Trophoblast cell (in vitro differentiated cells and primary cell): ENCODE data around the gene ASAP3.

ENCODE experiments used
- DNase-seq, 2 donors: peaks; one replicate each; pipeline ENCODE4 v3.0.0-alpha.2; 2016
- H2AFZ ChIP-seq: 2 replicates; pipeline ENCODE4 v1.6.1; 2013; ENCODE audit warnings: low read length, moderate library complexity, mild to moderate bottlenecking; ENCODE audit not compliant: insufficient read depth, poor library complexity
- H2AK5ac ChIP-seq: 2 replicates; pipeline ENCODE4 v1.6.1; 2013; ENCODE audit warnings: mild to moderate bottlenecking, low read length
- H2BK120ac ChIP-seq: 2 replicates; pipeline ENCODE4 v1.6.1; 2013; ENCODE audit warnings: low read length, mild to moderate bottlenecking, moderate library complexity; ENCODE audit not compliant: insufficient read depth, poor library complexity
- H2BK12ac ChIP-seq: 2 replicates; pipeline ENCODE4 v1.6.1; 2013; ENCODE audit warnings: mild to moderate bottlenecking, low read length, moderate library complexity
- H2BK5ac ChIP-seq: 2 replicates; pipeline ENCODE4 v1.6.1; 2013; ENCODE audit warnings: low read length, low read depth, moderate library complexity, mild to moderate bottlenecking; ENCODE audit not compliant: poor library complexity
- H3K14ac ChIP-seq: 2 replicates; pipeline ENCODE4 v1.6.1; 2013; ENCODE audit warnings: mild to moderate bottlenecking, low read length
- H3K18ac ChIP-seq: 2 replicates; pipeline ENCODE4 v1.6.1; 2013; ENCODE audit warnings: mild to moderate bottlenecking, low read length
- H3K23ac ChIP-seq: 2 replicates; pipeline ENCODE4 v1.6.1; 2013; ENCODE audit warnings: low read length
- H3K27ac ChIP-seq: 2 replicates; pipeline ENCODE4 v1.5.1; 2013; ENCODE audit warnings: low read depth, mild to moderate bottlenecking, inconsistent platforms, low read length, moderate library complexity
- H3K27me3 ChIP-seq: 2 replicates; pipeline ENCODE4 v1.6.1; 2013; ENCODE audit warnings: inconsistent platforms, mild to moderate bottlenecking, low read length, moderate library complexity; ENCODE audit not compliant: insufficient read depth
- H3K36me3 ChIP-seq, 2 experiments: 1 replicate in 1 of 2; 2 replicates in 1 of 2; pipeline ENCODE4 v1.6.1; 2013; ENCODE audit warnings: low read length in 2 of 2, mild to moderate bottlenecking in 2 of 2, moderate library complexity in 1 of 2; ENCODE audit not compliant: insufficient read depth in 2 of 2, control insufficient read depth in 1 of 2
- H3K4ac ChIP-seq: 2 replicates; pipeline ENCODE4 v1.6.1; 2013; ENCODE audit warnings: low read depth, mild to moderate bottlenecking, low read length, moderate library complexity
- H3K4me1 ChIP-seq, 2 experiments: 1 replicate in 1 of 2; 2 replicates in 1 of 2; pipeline ENCODE4 v1.6.1; 2013; ENCODE audit warnings: low read length in 2 of 2, mild to moderate bottlenecking in 2 of 2, moderate library complexity in 1 of 2; ENCODE audit not compliant: insufficient read depth in 2 of 2, control insufficient read depth in 1 of 2
- H3K4me2 ChIP-seq: 2 replicates; pipeline ENCODE4 v1.6.1; 2013; ENCODE audit warnings: inconsistent platforms, mild to moderate bottlenecking, low read length, moderate library complexity
- H3K4me3 ChIP-seq: 2 replicates; pipeline ENCODE4 v1.5.1; 2013; ENCODE audit warnings: mild to moderate bottlenecking, low read depth, low read length, inconsistent platforms
- H3K79me1 ChIP-seq: one replicate; pipeline ENCODE4 v1.6.1; 2013; ENCODE audit warnings: low read length
- H3K79me2 ChIP-seq: 2 replicates; pipeline ENCODE4 v1.6.1; 2013; ENCODE audit warnings: low read length, mild to moderate bottlenecking; ENCODE audit not compliant: control insufficient read depth, insufficient read depth, poor library complexity
- H3K9ac ChIP-seq: 2 replicates; pipeline ENCODE4 v1.6.1; 2013; ENCODE audit warnings: mild to moderate bottlenecking, low read length
- H3K9me3 ChIP-seq: 2 replicates; pipeline ENCODE4 v1.6.1; 2013; ENCODE audit warnings: low read depth, mild to moderate bottlenecking, control low read depth, inconsistent platforms, low read length; ENCODE audit not compliant: insufficient read depth
- H4K12ac ChIP-seq: 2 replicates; pipeline ENCODE4 v1.6.1; 2013; ENCODE audit warnings: low read depth, mild to moderate bottlenecking, low read length, moderate library complexity
- H4K8ac ChIP-seq: 2 replicates; pipeline ENCODE4 v1.6.1; 2013; ENCODE audit warnings: low read depth, mild to moderate bottlenecking, low read length, moderate library complexity
- H4K91ac ChIP-seq: one replicate; pipeline ENCODE4 v1.6.1; 2013; ENCODE audit warnings: low read depth, mild to moderate bottlenecking, low read length, moderate library complexity
- WGBS: extraction: QIAGEN DNeasy Blood & Tissue Kit; methylation state at CpG from one replicate; pipeline ENCODE4 v1.1.7; 2013; ENCODE audit warnings: missing lambda C conversion rate; ENCODE audit not compliant: insufficient read length, insufficient coverage; ENCODE audit errors: extremely low coverage; 5-methylcytosine and 5-hydroxymethylcytosine counted together

The ASAP3 gene

DNA sequence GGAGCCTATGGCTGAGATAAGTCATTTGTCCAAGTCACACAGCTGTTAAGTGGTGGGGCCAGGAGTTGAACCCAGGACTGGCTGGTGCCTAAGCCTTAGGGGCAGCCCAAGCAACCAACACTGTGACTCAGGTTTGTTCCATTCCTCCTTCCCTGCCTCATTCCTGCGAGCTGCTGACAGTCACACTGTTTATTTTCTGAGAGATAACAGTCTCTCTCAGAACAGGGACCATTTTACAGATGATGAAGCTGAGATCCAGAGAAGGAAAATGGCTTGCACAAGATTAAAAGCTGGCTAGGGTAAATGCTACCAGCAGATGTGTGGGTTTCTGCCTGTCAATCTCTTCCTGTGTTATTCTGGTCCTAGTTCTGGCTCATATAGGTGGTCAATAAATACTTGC, 35.1 kb downstream of the ASAP3 start:
- Histone ChIP-seq H3K9me3 (peaks cover 2% of the 10 kb centered on the region), H3K9ac (no peak overlapping the region), H3K4me1 (peaks cover 12 to 17% of the 10 kb centered on the region in 2 experiments), H4K12ac (no peak overlapping the region), H2AFZ (no peak overlapping the region), H3K36me3 (peaks cover 2% of the 10 kb centered on the region in 2 experiments), H3K27me3 (no peaks in the 10 kb centered on the region), H3K27ac (no peak overlapping the region), H3K79me1 (peaks cover 2% of the 10 kb centered on the region), H2AK5ac (no peak overlapping the region), H3K14ac (no peak overlapping the region), H4K91ac (no peak overlapping the region), H2BK5ac (no peak overlapping the region), H3K79me2 (no peaks in the 10 kb centered on the region), H2BK12ac (no peak overlapping the region), H3K23ac (no peak overlapping the region), H3K4ac (no peak overlapping the region), H2BK120ac (no peak overlapping the region), H3K4me2 (no peak overlapping the region), H4K8ac (no peak overlapping the region), H3K4me3 (no peak overlapping the region), H3K18ac (no peak overlapping the region)
- WGBS: no CpG with 5 or more reads among the region's 1 CpG
- DNase-seq: peak; percentile 83 to 87

DNA sequence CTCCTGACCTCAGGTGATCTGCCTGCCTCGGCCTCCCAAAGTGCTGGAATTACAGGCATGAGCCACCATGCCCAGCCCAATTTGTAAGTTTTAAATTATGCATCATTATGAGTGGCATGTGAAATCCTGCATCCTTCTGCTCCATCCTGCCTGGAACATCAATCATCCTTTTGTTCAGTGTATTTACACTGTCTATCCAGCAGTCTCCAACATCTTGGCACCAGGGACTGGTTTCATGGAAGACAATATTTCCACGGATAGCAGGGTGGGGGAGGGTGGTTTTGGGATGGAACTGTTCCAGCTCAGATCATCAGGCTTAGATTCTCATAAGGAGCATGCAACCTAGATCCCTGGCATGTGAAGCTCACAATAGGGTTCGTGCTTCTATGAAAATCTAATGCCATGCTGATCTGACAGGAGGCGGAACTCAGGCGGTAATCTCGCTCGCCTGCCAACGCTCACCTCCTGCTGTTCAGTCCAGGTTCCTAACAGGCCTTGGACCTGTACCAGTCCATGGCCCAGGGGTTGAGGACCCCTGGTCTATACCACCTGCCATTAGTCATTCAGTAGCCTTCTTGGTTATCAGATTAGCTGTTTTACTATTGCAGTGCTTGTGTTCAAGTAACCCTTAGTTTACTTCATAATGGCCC, 37.2 kb downstream of the ASAP3 start:
- Histone ChIP-seq H3K23ac (no peak overlapping the region), H4K91ac (no peak overlapping the region)

GRCh38 chr1:23444596-23445390, 39.2 kb downstream of the ASAP3 start:
- Histone ChIP-seq H3K27me3 (no peaks in the 10 kb centered on the region), H2AFZ (no peak overlapping the region), H3K79me1 (no peaks in the 10 kb centered on the region), H3K4me3 (no peak overlapping the region), H2BK12ac (no peak overlapping the region), H3K4me1 (peaks cover 0 to 4% of the 10 kb centered on the region in 2 experiments), H3K36me3 (peaks cover 13 to 16% of the 10 kb centered on the region in 2 experiments), H3K9me3 (no peaks in the 10 kb centered on the region), H4K12ac (no peak overlapping the region), H3K27ac (no peak overlapping the region), H3K4ac (no peak overlapping the region), H2BK120ac (no peak overlapping the region), H4K8ac (no peak overlapping the region), H3K79me2 (no peaks in the 10 kb centered on the region), H3K14ac (no peak overlapping the region), H3K18ac (no peak overlapping the region), H3K4me2 (no peak overlapping the region), H2AK5ac (no peak overlapping the region), H3K9ac (no peak overlapping the region), H2BK5ac (no peak overlapping the region), H3K23ac (no peak overlapping the region), H4K91ac (no peak overlapping the region)
- WGBS: no CpG with 5 or more reads among the region's 4 CpGs
- no peak for DNase-seq

More for the DNA sequence above, 37.2 kb downstream of the ASAP3 start:
- Histone ChIP-seq H3K4ac (no peak overlapping the region), H3K4me2 (no peak overlapping the region), H4K8ac (no peak overlapping the region), H3K9ac (no peak overlapping the region), H3K27me3 (no peaks in the 10 kb centered on the region), H2BK5ac (no peak overlapping the region), H3K9me3 (peaks cover 2% of the 10 kb centered on the region), H3K79me2 (no peaks in the 10 kb centered on the region), H3K36me3 (peaks cover 8 to 9% of the 10 kb centered on the region in 2 experiments), H4K12ac (no peak overlapping the region), H2BK120ac (no peak overlapping the region), H3K4me3 (no peak overlapping the region), H3K4me1 (peaks cover 5 to 9% of the 10 kb centered on the region in 2 experiments), H2BK12ac (no peak overlapping the region), H3K27ac (no peak overlapping the region), H3K79me1 (peaks cover 2% of the 10 kb centered on the region), H2AFZ (no peak overlapping the region), H3K14ac (no peak overlapping the region), H3K18ac (no peak overlapping the region), H2AK5ac (no peak overlapping the region)
- peak; percentile 48 to 66 for DNase-seq
- no CpG with 5 or more reads among the region's 8 CpGs for WGBS

- peaks cover 13 to 16% of the 10 kb centered on the region in 2 experiments for H3K36me3 ChIP-seq
- no peak overlapping the region for H2AK5ac ChIP-seq
- H3K79me2 ChIP-seq: no peaks in the 10 kb centered on the region
- H2BK120ac ChIP-seq: no peak overlapping the region
- no peak overlapping the region for H4K12ac ChIP-seq
- no peak overlapping the region for H4K91ac ChIP-seq
- peak in 1 of 2 donors; percentile 47 for DNase-seq
- no peak overlapping the region for H3K9ac ChIP-seq
- H2BK12ac ChIP-seq: no peak overlapping the region
- no peak overlapping the region for H3K23ac ChIP-seq
- no peak overlapping the region for H3K27ac ChIP-seq
- no peaks in the 10 kb centered on the region for H3K27me3 ChIP-seq
- H3K14ac ChIP-seq: no peak overlapping the region
- no peaks in the 10 kb centered on the region for H3K79me1 ChIP-seq
- H3K4me1 ChIP-seq: peaks cover 0 to 1% of the 10 kb centered on the region in 2 experiments
- H3K18ac ChIP-seq: no peak overlapping the region
- no CpG with 5 or more reads among the region's 4 CpGs for WGBS
- no peaks in the 10 kb centered on the region for H3K9me3 ChIP-seq
- H3K4me3 ChIP-seq: no peak overlapping the region
- no peak overlapping the region for H2AFZ ChIP-seq
- H3K4me2 ChIP-seq: no peak overlapping the region
- H3K4ac ChIP-seq: no peak overlapping the region
- no peak overlapping the region for H4K8ac ChIP-seq
- H2BK5ac ChIP-seq: no peak overlapping the region
Observed at GRCh38 chr1:23444104-23444533, 39.9 kb downstream of the ASAP3 start.
